Smooth muscle cell (in vitro differentiated cells): Measurements from ENCODE around the gene FKBP5. TPM values are rescaled to one million over a fixed set of nuclear protein-coding genes. Genes with fewer than 3 reads are reported as not detected.

ENCODE experiments used
- DNase-seq: peaks from one replicate; lab custom pipeline; 2025; ENCODE audit not compliant: unreplicated experiment; lab: John Stamatoyannopoulos, UW
- H2AFZ ChIP-seq: fragments of 200-600 bp; sonication (generic); 2 replicates; pipeline ENCODE4 v1.6.0; 2016; ENCODE audit warnings: antibody characterized with exemption, low read depth, mild to moderate bottlenecking
- H3F3A ChIP-seq: fragments of 200-600 bp; sonication (generic); 2 replicates; pipeline ENCODE4 v1.6.0; 2017; ENCODE audit warnings: antibody characterized with exemption, low read depth
- H3K27ac ChIP-seq: fragments of 200-600 bp; sonication (generic); 2 replicates; pipeline ENCODE4 v1.5.1; 2016; ENCODE audit warnings: low read depth, mild to moderate bottlenecking
- H3K27me3 ChIP-seq: fragments of 200-600 bp; sonication (generic); 2 replicates; pipeline ENCODE4 v1.6.1; 2016; ENCODE audit warnings: low read depth, mild to moderate bottlenecking
- H3K36me3 ChIP-seq: fragments of 200-600 bp; sonication (generic); 2 replicates; pipeline ENCODE4 v1.5.1; 2016; ENCODE audit warnings: low read depth
- H3K4me1 ChIP-seq: fragments of 200-600 bp; sonication (generic); 2 replicates; pipeline ENCODE4 v1.5.1; 2016; ENCODE audit warnings: low read depth
- H3K4me2 ChIP-seq: fragments of 200-600 bp; sonication (generic); 2 replicates; pipeline ENCODE4 v1.6.0; 2016; ENCODE audit warnings: mild to moderate bottlenecking
- H3K4me3 ChIP-seq: fragments of 200-600 bp; sonication (generic); 2 replicates; pipeline ENCODE4 v1.5.1; 2016; ENCODE audit warnings: mild to moderate bottlenecking
- H3K79me2 ChIP-seq: fragments of 200-600 bp; sonication (generic); 2 replicates; pipeline ENCODE4 v1.6.0; 2016; ENCODE audit warnings: low read depth, mild to moderate bottlenecking
- H3K9ac ChIP-seq: fragments of 200-600 bp; sonication (generic); 2 replicates; pipeline ENCODE4 v1.6.0; 2016; ENCODE audit warnings: low read depth
- H3K9me3 ChIP-seq: fragments of 200-600 bp; sonication (generic); replicated peaks from 2 replicates; pipeline ENCODE4 v1.5.1; 2016; ENCODE audit warnings: low read depth
- H4K20me1 ChIP-seq: fragments of 200-600 bp; sonication (generic); 2 replicates; pipeline ENCODE4 v1.6.0; 2016; ENCODE audit warnings: low read depth
- CTCF ChIP-seq: fragments of 200-600 bp; sonication (generic); IDR thresholded peaks from 2 replicates; pipeline ENCODE4 v1.5.1; 2017; ENCODE audit warnings: borderline replicate concordance, mild to moderate bottlenecking, antibody characterized with exemption; ENCODE audit not compliant: insufficient read depth, poor library complexity, severe bottlenecking
- WGBS: methylation state at CpG from one replicate; pipeline ENCODE4 v1.1.7; 2016; ENCODE audit warnings: low lambda C conversion rate; 5-methylcytosine and 5-hydroxymethylcytosine counted together
- polyA plus RNA-seq: library from polyadenylated mRNA; unstranded; fragments of >200 nt; fragmentation: Nextera tagmentation; extraction: Ambion mirVana; gene quantifications from 2 replicates; pipeline ENCODE4 v1.2.1, GENCODE V29; 2016
- total RNA-seq: library from RNA; depleted of rRNA; stranded (reverse); fragments of >200 nt; gene quantifications from 2 replicates; pipeline ENCODE4 v1.2.3, GENCODE V29; 2014

FKBP5 gene
- total and polyA plus RNA-seq, 2 experiments from 2014 or later = 0.85 to 3.8 TPM

GRCh38 chr6:35544769-35545361 is 143.8 kb downstream of the FKBP5 start:
- Histone ChIP-seq H3K27me3 (no peaks in the 10 kb centered on the region), H3K9ac (no peak overlapping the region), H3K4me1 (peaks cover 3% of the 10 kb centered on the region), H3K79me2 (no peaks in the 10 kb centered on the region), H4K20me1 (no peaks in the 10 kb centered on the region), H3F3A (no peaks in the 10 kb centered on the region), H3K36me3 (no peaks in the 10 kb centered on the region), H3K4me3 (no peak overlapping the region), H3K27ac (no peak overlapping the region), H2AFZ (no peak overlapping the region), H3K9me3 (peaks cover 5% of the 10 kb centered on the region), H3K4me2 (no peak overlapping the region)
- no peak for DNase-seq
- 57% methylated on average over 10 of the region's 13 CpGs for WGBS
- no peak for TF ChIP-seq CTCF

- no peak for DNase-seq
- Histone ChIP-seq H3K9ac (no peak overlapping the region), H4K20me1 (no peaks in the 10 kb centered on the region), H3K36me3 (no peaks in the 10 kb centered on the region), H3K4me1 (peaks cover 3% of the 10 kb centered on the region), H3K4me3 (no peak overlapping the region), H3F3A (no peaks in the 10 kb centered on the region), H2AFZ (no peak overlapping the region), H3K27me3 (no peaks in the 10 kb centered on the region), H3K27ac (no peak overlapping the region), H3K79me2 (no peaks in the 10 kb centered on the region), H3K9me3 (peaks cover 5% of the 10 kb centered on the region), H3K4me2 (no peak overlapping the region)
- no peak for TF ChIP-seq CTCF
- WGBS = 83% methylated on average over 16 of the region's 16 CpGs
Observed at GRCh38 chr6:35543459-35544193, 145.1 kb downstream of the FKBP5 start.

- no peak for DNase-seq
- no peak overlapping the region for H3K27ac ChIP-seq
- H3K27me3 ChIP-seq = no peaks in the 10 kb centered on the region
- no peaks in the 10 kb centered on the region for H3F3A ChIP-seq
- peaks cover 5% of the 10 kb centered on the region for H3K9me3 ChIP-seq
- no peak overlapping the region for H3K4me3 ChIP-seq
- no peak overlapping the region for H3K4me2 ChIP-seq
- no peaks in the 10 kb centered on the region for H3K79me2 ChIP-seq
- H4K20me1 ChIP-seq = no peaks in the 10 kb centered on the region
- 84% methylated on average over 2 of the region's 2 CpGs for WGBS
- H3K9ac ChIP-seq = no peak overlapping the region
- TF ChIP-seq CTCF = no peak
- peak overlapping the region; percentile 31 for H2AFZ ChIP-seq
- peaks cover 3% of the 10 kb centered on the region for H3K4me1 ChIP-seq
- no peaks in the 10 kb centered on the region for H3K36me3 ChIP-seq
Observed at GRCh38 chr6:35541836-35542235, 146.9 kb downstream of the FKBP5 start.
